NCI-H1105 (cell line): ENCODE data around the gene NR0B1.

ENCODE experiments used
- DNase-seq: peaks from one replicate; lab custom pipeline; 2025; lab: John Stamatoyannopoulos, UW

The NR0B1 gene

GRCh38 chrX:30309139-30309571 lies at the start of gene NR0B1:
TSS of gene NR0B1 (minus strand) at chrX:30309390. CDS start at chrX:30309363, 27 bp downstream.
- DNase-seq: no peak

- DNase-seq: no peak
Observed at GRCh38 chrX:30349946-30350345, 40.8 kb upstream of the NR0B1 start.

GRCh38 chrX:30343206-30343605 lies 34.0 kb upstream of the NR0B1 start:
- no peak for DNase-seq

- DNase-seq: no peak
Observed at GRCh38 chrX:30340753-30341152, 31.6 kb upstream of the NR0B1 start.

- no peak for DNase-seq
Observed at GRCh38 chrX:30327762-30328161, 18.6 kb upstream of the NR0B1 start.

GRCh38 chrX:30317308-30317707 lies 8.1 kb upstream of the NR0B1 start:
- no peak for DNase-seq

- DNase-seq: no peak
Observed at GRCh38 chrX:30313322-30313721, 4.1 kb upstream of the NR0B1 start.

GRCh38 chrX:30312858-30313257 lies 3.7 kb upstream of the NR0B1 start:
- DNase-seq: no peak

- no peak for DNase-seq
Observed at GRCh38 chrX:30310429-30311206, 1.4 kb upstream of the NR0B1 start.

GRCh38 chrX:30308263-30309138 lies 689 bp downstream of the NR0B1 start:
- no peak for DNase-seq

GRCh38 chrX:30307466-30307865 lies 1.7 kb downstream of the NR0B1 start:
- no peak for DNase-seq

GRCh38 chrX:30304866-30305265 lies 4.3 kb downstream of the NR0B1 start:
- DNase-seq: no peak

- DNase-seq: no peak
Observed at GRCh38 chrX:30302956-30303355, 6.2 kb downstream of the NR0B1 start.

- DNase-seq: no peak
Observed at GRCh38 chrX:30301963-30302362, 7.2 kb downstream of the NR0B1 start.

- DNase-seq: no peak
Observed at GRCh38 chrX:30301208-30301607, 8.0 kb downstream of the NR0B1 start.

GRCh38 chrX:30296408-30297254 lies 12.6 kb downstream of the NR0B1 start:
- no peak for DNase-seq

GRCh38 chrX:30283456-30284200 lies 25.6 kb downstream of the NR0B1 start:
- DNase-seq: no peak

- no peak for DNase-seq
Observed at GRCh38 chrX:30282527-30282926, 26.7 kb downstream of the NR0B1 start.

GRCh38 chrX:30280428-30280827 lies 28.8 kb downstream of the NR0B1 start:
- no peak for DNase-seq

GRCh38 chrX:30278365-30278764 lies 30.8 kb downstream of the NR0B1 start:
- no peak for DNase-seq

GRCh38 chrX:30275498-30275897 lies 33.7 kb downstream of the NR0B1 start:
- DNase-seq: no peak
